T1000 (cell line): Measurements from ENCODE around the gene NPHP1.
"Not testable (repeated sequence)": the region's sequence is repeated elsewhere in the genome, so short reads cannot be mapped to it uniquely, and the experiment has no call there.

ENCODE experiments used
- DNase-seq: peaks from one replicate; lab custom pipeline; 2025; ENCODE audit warnings: mixed read lengths; lab: John Stamatoyannopoulos, UW

The NPHP1 gene

DNA sequence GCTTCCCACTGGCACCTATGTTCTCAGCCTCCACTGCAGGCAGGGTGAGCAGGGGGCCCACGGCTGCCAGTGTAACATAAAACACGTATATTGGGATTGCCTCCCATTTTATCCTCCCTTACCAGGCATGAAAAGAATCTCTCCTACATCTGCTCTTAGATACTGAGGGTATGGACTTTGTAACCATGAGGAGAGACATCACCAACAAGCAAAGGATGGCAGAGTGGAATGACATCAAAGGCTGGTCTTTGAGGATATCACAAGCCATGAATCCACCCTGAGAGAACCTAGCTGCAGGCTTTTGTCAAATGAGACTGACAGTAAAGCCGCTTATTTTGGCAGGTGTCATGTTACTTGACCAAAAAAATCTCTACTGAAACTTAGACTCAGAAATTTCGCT is 7.4 kb downstream of the NPHP1 start:
- DNase-seq: no peak

DNA sequence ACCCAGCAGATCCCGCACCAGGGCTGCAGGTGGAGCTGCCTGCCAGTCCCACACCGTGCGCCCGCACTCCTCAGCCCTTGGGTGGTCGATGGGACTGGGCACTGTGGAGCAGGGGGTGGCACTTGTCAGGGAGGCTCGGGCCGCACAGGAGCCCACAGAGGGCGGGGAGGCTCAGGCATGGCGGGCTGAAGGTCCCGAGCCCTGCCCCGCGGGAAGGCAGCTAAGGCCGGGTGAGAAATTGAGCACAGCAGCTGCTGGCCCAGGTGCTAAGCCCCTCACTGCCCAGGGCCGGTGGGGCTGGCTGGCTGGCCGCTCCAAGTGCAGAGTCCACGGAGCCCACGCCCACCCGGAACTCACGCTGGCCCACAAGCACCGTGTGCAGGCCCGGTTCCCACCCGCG is 14.6 kb downstream of the NPHP1 start:
- not testable (repeated sequence) for DNase-seq

DNA sequence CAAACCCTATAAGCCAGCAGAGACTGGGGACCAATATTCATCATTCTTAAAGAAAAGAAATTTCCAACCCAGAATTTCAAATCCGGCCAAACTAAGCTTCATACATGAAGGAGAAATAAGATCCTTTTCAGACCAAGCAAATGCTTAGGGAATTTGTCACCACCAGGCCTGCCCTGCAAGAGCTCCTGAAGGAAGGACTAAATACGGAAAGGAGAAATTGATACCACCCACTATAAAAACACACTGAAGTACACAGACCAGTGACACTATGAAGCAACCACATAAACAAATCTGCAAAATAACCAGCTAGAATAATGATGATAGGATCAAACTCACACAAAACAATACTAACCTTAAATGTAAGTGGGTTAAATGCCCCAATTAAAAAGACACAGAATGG is 22.4 kb downstream of the NPHP1 start:
- DNase-seq: no peak

DNA sequence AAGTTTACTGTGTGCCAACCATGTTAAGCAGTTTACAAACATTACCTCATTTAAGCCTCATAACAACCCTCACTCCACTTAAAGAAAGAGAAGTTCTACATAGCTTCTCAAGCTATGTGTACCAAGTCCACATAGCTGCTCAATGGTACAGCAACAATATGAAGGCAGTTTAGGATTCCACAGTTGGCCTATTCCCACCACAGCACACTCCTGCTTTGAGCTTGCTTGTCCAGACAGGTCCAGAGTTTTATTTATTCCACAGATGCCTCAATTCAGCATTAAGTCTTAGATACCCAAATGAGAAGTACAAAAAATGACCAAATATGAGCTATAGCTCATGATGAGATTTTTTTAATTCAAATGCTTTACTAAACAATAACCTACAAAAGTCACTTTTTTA is 24.8 kb downstream of the NPHP1 start:
- DNase-seq: no peak

DNA sequence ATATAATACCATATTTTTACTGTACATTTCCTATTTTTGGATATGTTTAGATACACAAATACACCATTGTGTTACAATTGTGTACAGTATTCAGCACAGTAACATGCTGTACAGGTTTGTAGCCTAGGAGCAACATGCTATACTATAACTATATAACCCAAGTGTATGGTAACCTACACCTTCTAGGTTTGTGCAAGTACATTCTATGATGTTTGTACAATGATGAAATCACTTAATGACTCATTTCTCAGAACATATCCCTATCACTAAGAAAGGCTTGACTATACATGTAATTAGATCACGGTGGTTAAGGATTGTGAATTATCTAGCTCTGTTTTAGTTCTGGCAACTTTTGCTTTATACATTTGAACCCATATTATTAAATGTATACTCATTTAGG is 31.3 kb downstream of the NPHP1 start:
- DNase-seq: no peak

DNA sequence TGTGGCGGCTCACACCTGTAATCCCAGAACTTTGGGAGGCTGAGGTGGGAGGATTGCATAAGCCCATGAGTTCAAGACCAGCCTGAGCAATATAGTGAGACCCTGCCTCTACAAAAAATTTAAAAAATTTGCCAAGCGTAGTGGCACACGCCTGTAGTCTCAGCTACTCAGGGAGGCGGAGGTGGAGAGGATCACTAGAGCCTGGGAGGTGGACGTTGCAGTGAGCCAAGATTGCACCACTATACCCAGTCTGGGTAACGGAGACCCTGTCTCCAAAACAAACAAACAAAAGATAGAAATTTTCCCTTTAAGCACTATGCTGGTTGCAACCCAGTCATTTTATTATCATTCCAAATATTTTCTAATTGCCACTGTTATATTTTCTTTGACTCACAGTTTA is 32.3 kb downstream of the NPHP1 start:
- no peak for DNase-seq

DNA sequence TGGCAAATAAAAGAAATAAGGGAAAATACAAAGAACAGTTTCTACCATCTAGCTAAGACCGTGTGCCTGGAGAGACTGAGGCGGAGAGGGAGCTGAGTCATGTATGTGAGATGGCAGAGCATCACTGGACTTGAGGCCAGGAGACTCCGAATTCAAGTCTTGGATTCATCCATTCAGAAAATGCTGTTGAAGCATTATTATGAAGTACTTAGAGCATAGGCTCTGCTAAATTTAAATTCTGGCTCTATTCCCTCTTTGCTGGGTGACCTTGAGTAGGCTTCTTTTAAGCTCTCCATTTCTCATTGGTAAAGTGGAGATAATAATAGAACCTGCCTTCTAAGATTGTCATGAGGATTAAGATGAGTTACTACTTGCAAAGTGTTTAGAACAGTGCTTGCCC is 34.7 kb downstream of the NPHP1 start:
- DNase-seq: no peak

DNA sequence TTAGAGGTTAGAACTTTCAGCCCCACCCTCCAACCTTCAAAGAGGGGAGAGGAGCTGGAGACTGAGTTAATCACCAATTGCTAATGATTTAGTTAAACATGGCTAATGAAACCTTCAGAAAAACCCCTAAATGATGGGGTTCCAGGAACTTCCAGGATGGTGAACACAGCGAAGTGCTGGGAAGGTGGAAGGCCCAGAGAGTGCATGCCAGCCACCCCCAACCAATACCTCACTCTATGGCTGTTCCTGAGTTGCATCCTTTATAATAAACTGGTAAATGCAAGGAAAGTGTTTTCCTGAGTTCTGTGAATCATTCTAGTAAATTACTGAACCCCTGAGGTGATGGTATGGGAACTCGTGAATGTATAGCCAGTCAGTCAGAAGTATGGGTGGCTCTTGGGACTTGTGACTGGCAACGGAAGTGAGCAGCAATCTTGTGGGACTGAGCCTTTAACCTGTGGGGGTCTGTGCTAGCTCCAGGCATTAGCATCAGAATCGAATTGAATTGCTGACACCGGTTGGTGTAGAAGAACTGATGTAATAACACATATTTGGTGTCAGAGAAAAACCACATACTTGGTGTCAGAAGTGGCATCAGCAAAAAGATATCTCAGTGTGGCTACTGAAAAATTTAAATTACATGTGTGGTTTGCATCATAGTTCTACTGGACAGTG is 37.4 kb downstream of the NPHP1 start:
- no peak for DNase-seq

DNA sequence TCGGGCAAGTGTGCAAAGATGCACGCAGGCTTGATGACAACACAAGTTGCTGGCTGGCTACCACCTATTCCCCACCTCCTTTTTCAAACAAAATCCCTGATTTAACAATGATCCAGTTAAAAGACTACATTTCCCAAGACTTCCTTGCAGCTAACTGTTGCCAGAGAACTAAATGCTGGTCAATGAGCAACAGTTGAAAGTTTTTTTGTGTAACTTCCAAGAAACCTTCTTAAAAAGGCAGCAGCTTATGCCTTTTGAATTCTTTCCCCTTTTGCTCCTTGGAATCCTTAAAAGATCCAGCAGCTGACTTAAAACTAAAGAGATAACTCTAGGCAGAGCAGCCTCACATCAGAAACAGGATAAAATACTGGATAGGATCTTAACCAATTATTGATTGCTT is 38.5 kb downstream of the NPHP1 start:
- no peak for DNase-seq

DNA sequence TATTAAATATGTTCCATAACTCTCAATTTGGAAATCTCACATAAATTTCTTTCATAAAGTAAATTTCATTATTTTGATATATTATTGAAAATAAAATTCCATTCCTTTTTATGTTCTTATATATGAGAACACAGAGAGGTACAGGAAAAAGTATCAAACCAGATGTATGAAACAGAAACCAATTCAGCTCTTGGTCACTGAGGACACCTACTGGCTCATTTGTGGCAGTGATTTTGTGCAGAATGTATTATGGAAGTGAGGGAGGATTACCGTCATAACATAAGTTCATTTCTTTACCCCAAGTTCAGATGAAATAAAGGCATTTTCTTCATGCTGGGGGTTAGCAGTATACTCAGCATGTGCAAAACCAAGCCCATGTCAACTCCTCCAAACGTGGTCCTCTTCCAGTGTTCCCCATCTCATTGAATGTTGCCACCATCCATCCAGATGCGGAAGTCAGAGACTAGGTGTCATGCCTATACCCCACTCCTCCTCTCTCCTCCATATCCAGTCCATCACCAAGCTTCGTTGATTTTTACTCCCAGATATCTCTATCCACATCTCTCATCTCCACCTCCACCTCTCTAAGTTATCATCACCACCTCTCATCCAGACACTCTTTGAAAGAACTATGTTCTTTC is 47.5 kb downstream of the NPHP1 start:
- DNase-seq: no peak

DNA sequence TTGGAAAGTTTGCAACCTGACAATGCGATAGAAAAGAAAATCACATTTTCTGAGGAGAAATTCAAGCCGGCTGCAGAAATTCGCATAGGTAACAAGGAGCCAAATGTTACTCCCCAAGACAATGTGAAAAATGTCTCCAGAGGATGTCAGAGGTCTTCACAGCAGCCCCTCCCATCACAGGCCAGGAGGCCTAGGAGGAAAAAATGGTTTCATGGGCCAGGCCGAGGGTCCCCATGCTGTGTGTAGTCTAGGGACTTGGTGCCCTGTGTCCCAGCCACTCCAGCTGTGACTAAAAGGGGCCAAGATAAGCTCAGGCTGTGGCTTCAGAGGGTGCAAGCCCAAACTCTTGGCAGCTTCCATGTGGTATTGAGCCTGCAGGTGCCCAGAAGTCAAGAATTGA is 50.0 kb downstream of the NPHP1 start:
- not testable (repeated sequence) for DNase-seq

DNA sequence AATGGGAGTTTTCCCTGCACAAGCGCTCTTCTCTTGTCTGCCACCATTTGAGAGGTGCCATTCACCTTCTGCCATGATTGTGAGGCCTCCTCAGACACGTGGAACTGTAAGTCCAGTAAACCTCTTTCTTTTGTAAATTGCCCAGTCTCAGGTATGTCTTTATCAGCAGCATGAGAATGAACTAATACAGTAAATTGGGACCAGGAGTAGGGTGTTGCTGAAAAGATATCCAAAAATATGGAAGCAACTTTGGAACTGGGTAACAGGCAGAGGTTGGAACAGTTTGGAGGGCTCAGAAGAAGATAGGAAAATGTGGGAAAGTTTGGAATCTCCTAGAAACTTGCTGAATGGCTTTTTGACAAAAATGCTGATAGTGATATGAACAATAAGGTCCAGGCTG is 50.6 kb downstream of the NPHP1 start:
- not testable (repeated sequence) for DNase-seq

DNA sequence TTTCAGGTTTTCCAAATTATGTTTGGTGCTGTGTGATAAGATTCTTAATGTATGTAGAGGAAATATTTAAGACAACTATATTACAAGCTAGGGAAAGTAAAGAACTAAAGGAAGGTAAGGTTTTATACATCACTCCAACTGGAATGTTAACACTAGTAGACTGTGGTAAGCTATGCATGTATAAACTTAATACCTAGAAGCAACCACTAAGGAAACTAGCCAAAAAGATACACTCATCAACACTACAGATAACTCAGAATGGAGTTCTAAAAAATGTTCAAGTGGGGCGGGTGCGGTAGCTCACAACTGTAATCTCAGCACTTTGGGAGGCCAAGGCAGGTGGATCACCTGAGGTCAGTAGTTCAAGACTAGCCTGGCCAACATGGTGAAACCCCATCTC is 51.4 kb downstream of the NPHP1 start:
- DNase-seq: no peak

DNA sequence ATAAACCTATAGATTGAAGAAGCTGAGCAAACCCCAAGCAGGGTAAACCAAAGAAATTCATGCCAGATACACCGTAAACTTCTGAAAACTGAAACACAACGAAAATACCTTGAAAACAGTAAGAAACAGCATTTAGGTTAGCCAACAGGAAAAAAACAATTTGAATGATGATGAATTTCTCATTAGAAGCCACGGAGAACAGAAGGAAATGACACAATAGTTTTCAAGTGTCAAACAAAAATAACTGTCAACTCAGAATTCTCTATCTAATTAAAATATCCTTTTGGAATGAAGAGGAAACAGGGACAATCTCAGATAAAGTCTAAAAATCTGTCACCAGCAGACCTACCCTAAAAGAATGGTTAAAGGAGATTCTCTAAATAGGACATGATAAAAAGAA is 51.9 kb downstream of the NPHP1 start:
- DNase-seq: no peak

DNA sequence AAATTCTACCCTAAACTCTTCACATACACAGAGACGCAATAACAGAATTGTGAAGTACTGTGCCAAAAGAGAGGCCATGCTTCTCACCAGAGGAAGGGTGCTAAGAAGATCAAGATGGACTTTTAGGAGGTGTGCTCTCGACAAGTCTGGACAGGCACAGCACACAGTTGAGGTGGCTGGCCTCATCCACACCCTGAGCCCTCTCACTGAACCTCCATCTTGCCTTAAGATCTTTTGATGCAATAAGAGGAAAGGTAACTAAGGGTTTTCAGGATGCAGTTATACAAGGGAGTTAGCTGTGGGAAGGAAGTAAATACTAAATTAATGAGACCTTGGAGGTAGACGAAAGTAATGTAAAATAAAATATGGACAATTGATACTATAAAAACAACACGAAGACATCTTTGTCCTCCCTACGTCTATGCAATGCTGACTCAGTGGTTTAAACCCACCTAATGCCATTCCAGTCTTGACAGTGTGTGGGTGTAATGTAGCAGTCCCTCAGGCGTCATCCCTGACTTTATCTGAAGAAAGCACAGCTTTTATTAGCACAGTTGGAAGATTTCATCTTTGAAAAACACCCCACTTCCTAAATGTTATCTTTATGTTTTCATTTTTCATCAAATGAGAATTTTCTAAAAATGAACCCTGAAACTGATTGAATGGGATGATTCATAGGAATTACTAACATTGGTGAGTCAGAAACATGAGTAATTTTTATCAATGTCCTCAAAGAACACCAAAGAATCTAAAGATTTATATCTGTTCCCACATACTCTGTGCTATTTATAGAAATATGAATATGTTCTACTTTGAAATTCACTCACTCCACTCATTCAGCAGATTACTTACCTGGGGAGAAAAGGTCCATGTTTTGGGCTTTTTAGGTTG is 55.2 kb downstream of the NPHP1 start:
- DNase-seq: peak; percentile 17

DNA sequence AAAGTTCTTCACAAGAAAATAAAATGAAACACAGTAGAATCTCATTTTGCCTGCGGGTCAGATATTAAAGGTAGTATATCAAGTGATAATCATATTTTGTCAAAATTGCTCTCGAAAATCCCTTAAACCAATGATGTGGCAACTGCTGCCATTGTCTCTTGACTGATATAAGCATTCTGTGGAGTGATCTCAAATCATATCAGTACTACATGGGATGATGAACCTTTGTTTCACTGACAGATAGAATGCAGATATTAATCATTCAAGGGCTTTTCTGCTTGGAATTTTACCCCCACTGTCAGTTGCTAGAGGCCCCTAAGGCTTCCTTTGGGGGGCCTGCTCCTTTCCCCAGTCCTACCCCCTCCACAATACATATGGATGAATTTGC is 57.9 kb downstream of the NPHP1 start:
- DNase-seq: no peak

DNA sequence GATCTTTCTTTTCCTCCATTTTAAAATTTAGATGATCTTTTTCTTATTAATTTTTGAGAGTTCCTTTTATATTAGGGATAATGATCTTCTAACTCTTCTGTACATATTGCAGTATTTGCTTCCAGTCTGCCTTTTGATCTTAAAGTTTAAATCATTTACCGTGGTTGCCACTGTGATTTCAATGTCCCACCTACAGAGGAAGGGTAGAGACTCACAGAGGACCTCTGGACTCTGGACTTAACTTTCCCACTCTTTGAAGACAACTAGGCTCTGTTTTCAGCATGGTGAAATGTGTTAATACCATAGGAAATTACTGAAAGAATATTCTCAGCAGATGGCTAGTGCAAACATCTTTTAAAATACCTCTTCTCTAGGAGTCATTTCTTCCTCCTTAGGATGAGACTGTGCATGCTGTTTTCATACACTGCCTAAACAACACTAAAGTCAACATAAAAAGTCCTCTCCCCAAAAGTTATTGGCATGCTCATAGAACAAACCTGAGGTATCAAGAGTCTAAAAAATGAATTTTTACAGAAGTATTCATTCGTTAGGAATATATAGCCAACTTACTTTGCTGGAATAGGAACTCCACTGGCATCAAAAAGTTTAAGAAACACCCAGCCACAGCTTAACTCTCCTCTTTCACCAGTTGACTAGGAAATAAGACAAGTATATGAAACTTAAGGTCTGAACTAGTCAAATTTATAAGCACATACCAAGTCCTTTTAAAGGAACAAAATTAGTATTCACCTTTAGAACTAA is 58.4 kb downstream of the NPHP1 start:
- DNase-seq: no peak

DNA sequence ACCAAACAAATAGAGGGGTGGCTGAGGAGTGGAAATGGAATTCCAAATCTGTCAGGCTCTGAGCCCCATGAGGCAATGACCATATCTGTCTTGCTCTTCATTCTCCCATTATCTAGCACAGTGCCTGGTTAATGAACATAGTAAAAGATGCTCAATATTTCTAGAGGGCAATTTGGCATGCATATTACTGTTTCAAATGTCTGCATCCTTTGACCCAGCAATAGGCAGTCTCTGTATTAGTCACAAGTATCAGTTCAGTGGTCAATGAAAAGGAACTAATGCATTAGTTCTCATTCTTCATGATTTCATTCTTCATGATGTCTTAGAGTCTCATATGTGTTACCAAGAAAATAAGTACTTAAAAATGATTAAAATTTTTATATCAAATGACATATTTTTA is 60.8 kb downstream of the NPHP1 start:
- no peak for DNase-seq

DNA sequence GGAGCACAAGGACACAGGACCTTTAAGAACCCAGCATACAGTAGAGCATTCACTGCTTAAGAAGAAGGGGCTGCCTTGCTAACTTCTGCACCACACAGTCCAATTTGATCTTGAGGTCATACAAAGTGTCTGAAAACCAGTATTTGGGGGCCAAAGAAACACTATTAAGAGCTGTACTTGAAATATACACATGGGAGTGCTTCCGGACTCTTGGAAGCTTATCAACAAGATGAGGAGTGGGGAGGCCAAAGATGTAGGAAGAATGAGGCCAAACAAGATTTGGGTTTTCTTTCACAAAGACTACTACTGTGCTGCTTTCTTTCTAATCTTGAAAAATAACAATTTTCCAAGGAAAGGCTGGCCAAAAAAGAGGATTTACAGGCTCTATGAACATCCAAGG is 64.4 kb downstream of the NPHP1 start:
- DNase-seq: no peak

DNA sequence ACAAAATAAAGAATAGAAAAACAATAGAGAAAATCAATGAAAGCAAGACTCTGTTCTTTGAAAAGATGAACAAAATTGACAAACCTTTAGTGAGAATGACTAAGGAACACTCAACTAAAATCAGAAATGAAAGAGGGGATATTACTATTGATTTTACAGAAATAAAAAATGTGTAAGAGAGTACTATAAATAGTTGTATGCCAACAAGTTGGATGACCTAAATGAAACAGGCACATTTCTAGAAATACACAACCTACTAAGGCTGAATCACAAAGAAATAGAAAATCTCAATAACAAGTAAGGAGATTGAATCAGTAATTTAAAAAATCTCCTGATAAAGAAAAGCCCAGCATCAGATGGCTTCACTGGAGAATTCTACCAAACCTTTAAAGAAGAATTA is 70.8 kb downstream of the NPHP1 start:
- no peak for DNase-seq

DNA sequence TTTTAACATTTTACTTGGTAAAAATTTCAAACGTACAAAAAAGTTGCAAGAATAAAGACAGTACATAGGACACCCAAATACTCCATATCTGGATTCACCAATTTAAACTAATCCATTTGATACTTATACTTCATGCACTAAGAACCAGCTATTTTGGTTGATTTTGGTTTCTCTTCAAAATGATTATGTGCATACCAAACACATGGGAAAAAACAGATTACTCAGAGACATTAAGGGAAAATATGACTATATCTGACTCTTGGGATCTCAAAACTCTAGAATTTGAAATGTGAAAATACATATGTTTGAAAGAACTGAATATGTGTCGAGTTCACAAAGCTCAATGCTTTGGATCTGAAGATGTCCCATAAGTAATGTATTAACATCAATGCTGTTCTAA is 73.6 kb downstream of the NPHP1 start:
- DNase-seq: no peak

DNA sequence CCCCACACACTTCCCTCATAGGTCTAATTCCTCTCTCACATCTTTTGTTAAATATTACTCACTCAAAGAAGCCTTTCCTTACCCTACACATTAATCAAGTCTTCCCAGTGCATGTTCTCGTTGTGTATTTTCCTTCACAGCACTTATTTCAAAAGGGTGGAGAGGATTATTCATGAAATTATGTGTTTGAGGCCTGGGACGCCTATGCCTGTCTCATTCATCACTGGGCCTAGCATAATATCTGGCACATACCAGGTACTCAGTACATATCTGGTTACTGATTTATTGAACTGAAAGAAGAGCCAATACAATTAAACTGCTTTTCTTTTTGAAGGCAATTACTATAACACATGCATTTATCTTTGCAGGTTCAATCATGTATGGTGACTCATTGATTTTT is 74.1 kb downstream of the NPHP1 start:
- DNase-seq: no peak
